ENCODE data around the gene IL1RAPL1.

DNA sequence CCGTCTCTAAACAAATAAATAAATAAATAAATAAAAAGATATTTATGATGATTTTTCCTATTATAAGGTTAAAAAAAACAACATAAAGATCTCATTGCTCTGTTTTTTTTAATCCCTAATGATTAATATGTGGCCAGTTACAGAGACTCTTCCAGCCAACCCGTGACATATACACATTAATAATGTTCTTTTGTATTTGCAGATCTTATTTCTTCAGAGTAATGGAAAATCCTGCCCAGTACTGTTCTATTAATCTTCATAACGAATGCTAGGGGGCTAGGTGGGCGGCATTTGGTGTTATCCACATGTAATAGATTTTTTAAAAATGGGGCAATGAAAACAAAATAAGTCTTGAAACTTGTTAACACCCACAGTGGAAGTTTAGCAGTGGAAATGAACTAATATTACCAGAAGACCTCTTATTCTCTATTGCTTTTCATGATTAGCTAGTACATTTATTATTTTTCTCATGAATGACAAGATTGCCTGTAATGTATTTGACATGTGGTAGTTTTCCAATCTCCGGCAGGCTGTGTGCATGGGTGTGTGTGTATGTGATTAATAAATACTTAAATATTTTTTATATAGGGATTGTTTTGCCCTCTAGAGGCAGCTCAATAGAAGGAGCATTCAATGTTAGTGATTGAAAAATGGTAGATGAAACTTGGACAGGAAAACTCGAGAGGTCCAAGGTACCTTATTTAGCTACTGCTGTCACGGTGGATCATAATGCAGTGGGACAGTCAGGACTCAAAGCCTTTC is 457.4 kb downstream of the IL1RAPL1 start:
- TF ChIP-seq CTCF (IDR thresholded peaks at IDR 0.05): no peak
- TF ChIP-seq POLR2A (IDR thresholded peaks at IDR 0.05): no peak

Data from thyroid gland (tissue), 4 donors.